ENCODE results near the gene PPP3R1. TPM values are rescaled to one million over a fixed set of nuclear protein-coding genes. Genes with fewer than 3 reads are reported as not detected.

The PPP3R1 gene
- polyA plus RNA-seq, 2 of the 4 experiments (the other 2 are of a cell fraction), result 27.3 to 55.1 TPM

GRCh38 chr2:68295516-68295915 is 43.2 kb upstream of the PPP3R1 start:
- Histone ChIP-seq H3K27ac (no peak overlapping the region), H3K4me2 (no peak overlapping the region), H3K9me3 (no peaks in the 10 kb centered on the region), H3K4me1 (no peaks in the 10 kb centered on the region), H3K4me3 (no peak overlapping the region)
- DNase-seq (ENCODE audit: low read depth in 1 of 2, low spot score in 1 of 2), result no peak
- no peak for TF ChIP-seq PBX3 (IDR thresholded peaks at IDR 0.05)
- TF ChIP-seq, protein P1, sequence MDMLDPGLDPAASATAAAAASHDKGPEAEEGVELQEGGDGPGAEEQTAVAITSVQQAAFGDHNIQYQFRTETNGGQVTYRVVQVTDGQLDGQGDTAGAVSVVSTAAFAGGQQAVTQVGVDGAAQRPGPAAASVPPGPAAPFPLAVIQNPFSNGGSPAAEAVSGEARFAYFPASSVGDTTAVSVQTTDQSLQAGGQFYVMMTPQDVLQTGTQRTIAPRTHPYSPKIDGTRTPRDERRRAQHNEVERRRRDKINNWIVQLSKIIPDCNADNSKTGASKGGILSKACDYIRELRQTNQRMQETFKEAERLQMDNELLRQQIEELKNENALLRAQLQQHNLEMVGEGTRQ (IDR thresholded peaks at IDR 0.05), result no peak
- TF ChIP-seq CTCF (IDR thresholded peaks at IDR 0.05), result no peak
- TF ChIP-seq POLR2AphosphoS2 (conservative IDR thresholded peaks at IDR 0.05; ENCODE audit: low read length), result no peak
- no peak for TF ChIP-seq SMC3 (IDR thresholded peaks at IDR 0.05)
- TF ChIP-seq HOXB5 (CRISPR knock-in tag; IDR thresholded peaks at IDR 0.05), result no peak
- TF ChIP-seq, protein P2, sequence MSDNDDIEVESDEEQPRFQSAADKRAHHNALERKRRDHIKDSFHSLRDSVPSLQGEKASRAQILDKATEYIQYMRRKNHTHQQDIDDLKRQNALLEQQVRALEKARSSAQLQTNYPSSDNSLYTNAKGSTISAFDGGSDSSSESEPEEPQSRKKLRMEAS (IDR thresholded peaks at IDR 0.05), result no peak
- TF ChIP-seq POLR2A (IDR thresholded peaks at IDR 0.05; ENCODE audit: low read length), result no peak
- TF ChIP-seq RAD21 (conservative IDR thresholded peaks at IDR 0.05 in 1 of 2, IDR thresholded peaks at IDR 0.05 in 1 of 2), result no peak
- no peak for TF ChIP-seq ZFP36 (IDR thresholded peaks at IDR 0.05; ENCODE audit: borderline replicate concordance, partially characterized antibody)
- no peak for TF ChIP-seq EP300 (IDR thresholded peaks at IDR 0.05)
- no peak for TF ChIP-seq CHD4 (IDR thresholded peaks at IDR 0.05; ENCODE audit: borderline replicate concordance)
- peak; percentile 51 for FAIRE-seq
- POLR2A ChIA-PET, result no interaction called here
- ATAC-seq, result no peak
- CTCF ChIA-PET, result interaction anchor here (1.0 to 9.3 kb wide), 2 partner anchors 13 to 172 kb away, joined by 3 to 82 read pairs; no protein-coding TSS in a partner anchor

- no peaks in the 10 kb centered on the region for H3K9me3 ChIP-seq
- no peak overlapping the region for H3K4me2 ChIP-seq
- ChIA-PET CTCF (interaction anchor here (1.2 to 9.3 kb wide), 3 partner anchors 8 to 171 kb away, joined by 4 to 82 read pairs (median 5); no protein-coding TSS in a partner anchor), POLR2A (no interaction called here)
- no peak overlapping the region for H3K27ac ChIP-seq
- FAIRE-seq (no peak), ATAC-seq (no peak), DNase-seq (ENCODE audit: low read depth in 1 of 2, low spot score in 1 of 2) (no peak)
- TF ChIP-seq CHD2 (IDR thresholded peaks at IDR 0.05; ENCODE audit: low read length, partially characterized antibody), result no peak
- no peak for TF ChIP-seq MAZ (IDR thresholded peaks at IDR 0.05; ENCODE audit: borderline replicate concordance, low read depth, low read length)
- no peak for TF ChIP-seq NR3C1 (IDR thresholded peaks at IDR 0.05)
- TF ChIP-seq FOSB (CRISPR knock-in tag; IDR thresholded peaks at IDR 0.05), result no peak
- TF ChIP-seq, protein P3, sequence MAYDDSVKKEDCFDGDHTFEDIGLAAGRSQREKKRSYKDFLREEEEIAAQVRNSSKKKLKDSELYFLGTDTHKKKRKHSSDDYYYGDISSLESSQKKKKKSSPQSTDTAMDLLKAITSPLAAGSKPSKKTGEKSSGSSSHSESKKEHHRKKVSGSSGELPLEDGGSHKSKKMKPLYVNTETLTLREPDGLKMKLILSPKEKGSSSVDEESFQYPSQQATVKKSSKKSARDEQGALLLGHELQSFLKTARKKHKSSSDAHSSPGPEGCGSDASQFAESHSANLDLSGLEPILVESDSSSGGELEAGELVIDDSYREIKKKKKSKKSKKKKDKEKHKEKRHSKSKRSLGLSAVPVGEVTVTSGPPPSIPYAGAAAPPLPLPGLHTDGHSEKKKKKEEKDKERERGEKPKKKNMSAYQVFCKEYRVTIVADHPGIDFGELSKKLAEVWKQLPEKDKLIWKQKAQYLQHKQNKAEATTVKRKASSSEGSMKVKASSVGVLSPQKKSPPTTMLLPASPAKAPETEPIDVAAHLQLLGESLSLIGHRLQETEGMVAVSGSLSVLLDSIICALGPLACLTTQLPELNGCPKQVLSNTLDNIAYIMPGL (CRISPR knock-in tag; IDR thresholded peaks at IDR 0.05; ENCODE audit: borderline replicate concordance), result no peak
- TF ChIP-seq RNF2 (IDR thresholded peaks at IDR 0.05; ENCODE audit: borderline replicate concordance, low read depth), result no peak
- TF ChIP-seq POLR2AphosphoS2 (conservative IDR thresholded peaks at IDR 0.05; ENCODE audit: low read length), result no peak
- no peak for TF ChIP-seq HES2 (IDR thresholded peaks at IDR 0.05)
- no peak for TF ChIP-seq HDAC2 (IDR thresholded peaks at IDR 0.05)
- TF ChIP-seq KDM5A (IDR thresholded peaks at IDR 0.05), result no peak
- TF ChIP-seq HOXA7 (CRISPR knock-in tag; IDR thresholded peaks at IDR 0.05), result no peak
- TF ChIP-seq ZC3H11A (IDR thresholded peaks at IDR 0.05), result no peak
- no peak for TF ChIP-seq MAFK (IDR thresholded peaks at IDR 0.05; ENCODE audit: partially characterized antibody)
- TF ChIP-seq ESRRA (IDR thresholded peaks at IDR 0.05; ENCODE audit: borderline replicate concordance, low read length), result no peak
- TF ChIP-seq FOXS1 (CRISPR knock-in tag; IDR thresholded peaks at IDR 0.05), result no peak
- no peak for TF ChIP-seq RCOR1 (IDR thresholded peaks at IDR 0.05; ENCODE audit: low read depth, low read length)
- TF ChIP-seq, protein P1 (IDR thresholded peaks at IDR 0.05), result no peak
- TF ChIP-seq RAD21 (conservative IDR thresholded peaks at IDR 0.05 in 1 of 2, IDR thresholded peaks at IDR 0.05 in 1 of 2), result no peak
- TF ChIP-seq CEBPB (IDR thresholded peaks at IDR 0.05), result no peak
- WGBS (ENCODE audit: missing lambda C conversion rate), result 2% methylated on average over 2 of the region's 2 CpGs
- H3K4me3 ChIP-seq, result no peak overlapping the region
- H3K4me1 ChIP-seq, result no peaks in the 10 kb centered on the region
These were observed 42.6 kb upstream of the PPP3R1 start for GRCh38 chr2:68294913-68295312.
